Measurements from ENCODE around the gene SMPD1. TPM values are rescaled to one million over a fixed set of nuclear protein-coding genes. Genes with fewer than 3 reads are reported as not detected.

SMPD1 gene
- total RNA-seq, 4 donors from 2014 or later = 26.6 to 37.8 (median 33.5) TPM

GRCh38 chr11:6351782-6352382 is 38.4 kb upstream of the SMPD1 start:
- Histone ChIP-seq H3K9me3 (no peaks in the 10 kb centered on the region), H3K27ac (no peak overlapping the region), H3K4me3 (no peak overlapping the region), H3K4me1 (peaks cover 0 to 19% (median 8%) of the 10 kb centered on the region in 3 donors), H3K27me3 (no peaks in the 10 kb centered on the region), H3K36me3 (no peaks in the 10 kb centered on the region)
- ATAC-seq = no peak
- TF ChIP-seq POLR2A (IDR thresholded peaks at IDR 0.05) = no peak
- TF ChIP-seq CTCF (IDR thresholded peaks at IDR 0.05) = no peak
- TF ChIP-seq EP300 (IDR thresholded peaks at IDR 0.05) = no peak
- no peak for TF ChIP-seq POLR2AphosphoS5 (IDR thresholded peaks at IDR 0.05)
- WGBS, 2 donors (ENCODE audit: low coverage in 1 of 2) = 66 to 69% methylated on average over 5 of the region's 5 CpGs

DNA sequence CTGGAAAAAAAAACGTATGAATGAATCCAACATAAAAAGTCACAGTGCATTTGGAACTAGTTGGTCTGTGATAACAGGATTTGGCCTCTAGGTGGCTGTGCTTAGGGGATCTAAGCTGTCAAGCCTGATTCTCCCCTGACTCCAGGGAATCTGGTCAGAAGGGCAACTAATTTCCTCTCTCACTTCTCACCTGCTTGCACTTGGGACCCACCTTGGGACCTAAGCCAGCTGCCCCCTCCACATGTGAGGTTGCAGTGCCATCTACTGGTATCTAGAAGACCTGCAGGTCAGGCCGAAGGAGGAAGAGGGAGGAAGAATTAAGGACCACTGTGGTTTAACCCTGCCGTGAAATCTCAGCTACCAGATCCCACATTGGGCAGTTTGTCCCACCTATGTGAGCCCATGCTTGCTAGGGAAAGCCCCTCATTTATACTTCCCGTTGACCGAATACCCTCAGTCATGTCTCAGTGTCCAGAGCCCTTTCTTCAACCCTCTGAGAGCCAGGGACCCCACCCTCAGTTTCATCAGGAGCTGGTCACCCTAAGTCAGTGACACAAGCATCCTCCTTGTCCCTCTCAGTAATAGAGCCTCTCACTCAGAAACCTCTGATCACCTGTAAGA is 36.8 kb upstream of the SMPD1 start:
- no peak overlapping the region for H3K27ac ChIP-seq
- peak; percentile 47 for ATAC-seq
- H3K4me3 ChIP-seq = no peak overlapping the region
- no peaks in the 10 kb centered on the region for H3K27me3 ChIP-seq
- no peaks in the 10 kb centered on the region for H3K36me3 ChIP-seq
- peak; percentile 71 to 90 (median 82) for TF ChIP-seq CTCF (IDR thresholded peaks at IDR 0.05)
- peak; percentile 74 for TF ChIP-seq POLR2AphosphoS5 (IDR thresholded peaks at IDR 0.05)
- TF ChIP-seq EP300 (IDR thresholded peaks at IDR 0.05) = no peak
- no peak for TF ChIP-seq POLR2A (IDR thresholded peaks at IDR 0.05)
- H3K4me1 ChIP-seq = peaks cover 0 to 33% (median 8%) of the 10 kb centered on the region in 3 donors
- no peaks in the 10 kb centered on the region for H3K9me3 ChIP-seq
- 7 to 15% methylated on average over 5 of the region's 5 CpGs for WGBS, 2 donors (ENCODE audit: low coverage in 1 of 2)

DNA sequence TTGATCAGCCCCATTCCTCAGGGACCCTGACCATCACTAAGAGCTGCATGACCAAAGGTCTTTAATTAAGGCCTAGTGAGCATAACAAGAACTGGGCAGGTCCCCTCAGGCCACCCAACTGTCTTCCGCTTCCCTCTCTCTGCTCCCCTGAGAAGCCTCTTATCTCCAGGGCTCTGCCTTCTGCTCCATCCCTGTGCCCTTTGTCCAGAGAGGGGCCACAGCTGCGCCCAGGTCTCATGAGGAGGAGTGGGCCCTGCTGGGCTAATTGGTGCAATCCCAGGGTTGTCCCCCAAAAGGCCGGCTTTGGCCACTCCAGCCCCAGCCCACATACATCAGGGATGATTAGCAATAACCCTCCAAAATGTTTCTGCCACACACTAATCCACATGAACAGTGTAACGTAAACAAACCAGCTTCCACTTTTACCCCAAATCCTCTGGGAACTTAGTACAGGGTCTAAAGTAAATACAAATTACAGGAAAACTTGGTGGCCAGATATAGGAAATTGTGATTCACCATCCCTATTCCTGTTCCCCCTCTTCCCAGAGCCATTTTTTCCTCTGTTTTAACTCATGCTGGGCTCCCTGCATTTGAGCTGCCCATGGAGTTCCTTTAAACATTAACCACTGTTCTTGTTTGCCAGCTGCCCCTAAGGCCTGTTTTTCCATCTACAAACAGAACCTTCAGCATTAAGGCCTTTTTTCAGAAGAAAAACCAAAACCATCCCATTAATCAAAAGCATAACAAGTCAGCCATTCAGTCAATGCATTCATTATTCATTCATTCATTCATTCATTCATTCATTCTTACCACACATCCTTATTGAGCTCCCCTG is 35.4 kb upstream of the SMPD1 start:
- H3K9me3 ChIP-seq = no peaks in the 10 kb centered on the region
- no peak overlapping the region for H3K27ac ChIP-seq
- ATAC-seq = no peak
- peaks cover 0 to 33% (median 8%) of the 10 kb centered on the region in 3 donors for H3K4me1 ChIP-seq
- H3K36me3 ChIP-seq = no peaks in the 10 kb centered on the region
- no peak overlapping the region for H3K4me3 ChIP-seq
- WGBS, 2 donors (ENCODE audit: low coverage in 1 of 2) = 77 to 94% methylated on average over 2 of the region's 4 CpGs
- TF ChIP-seq POLR2A (IDR thresholded peaks at IDR 0.05) = no peak
- TF ChIP-seq POLR2AphosphoS5 (IDR thresholded peaks at IDR 0.05) = peak; percentile 55
- no peak for TF ChIP-seq CTCF (IDR thresholded peaks at IDR 0.05)
- H3K27me3 ChIP-seq = no peaks in the 10 kb centered on the region

DNA sequence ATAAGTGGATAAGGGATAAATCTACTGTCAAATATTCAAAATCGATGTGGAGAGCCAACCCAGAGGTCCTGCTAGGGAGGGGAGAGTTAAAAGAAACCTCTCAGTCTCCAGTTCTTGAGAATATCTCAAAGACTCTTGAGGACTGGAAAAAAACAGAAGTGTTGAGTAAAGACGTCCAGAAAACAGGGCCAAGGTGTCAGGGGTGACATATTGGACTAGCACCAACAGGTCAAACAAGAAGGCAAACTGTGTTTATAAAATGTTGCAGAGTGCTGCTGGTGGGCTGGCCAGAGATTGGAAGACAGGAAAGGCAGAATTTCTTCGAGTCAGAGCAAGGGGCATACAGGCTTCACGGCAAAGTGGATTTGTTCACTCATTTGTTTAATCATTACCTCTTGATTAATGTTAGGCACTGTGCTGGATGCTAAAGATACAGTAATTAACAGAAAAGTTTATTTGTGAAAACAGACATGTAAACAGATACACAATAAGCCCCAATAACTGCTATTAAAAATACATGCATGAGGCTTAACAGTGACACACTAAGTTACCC is 33.7 kb upstream of the SMPD1 start:
- Histone ChIP-seq H3K36me3 (no peaks in the 10 kb centered on the region), H3K9me3 (no peaks in the 10 kb centered on the region), H3K27me3 (no peaks in the 10 kb centered on the region), H3K4me1 (peaks cover 0 to 33% (median 8%) of the 10 kb centered on the region in 3 donors), H3K4me3 (no peak overlapping the region), H3K27ac (peak overlapping the region in 3 of 4 donors; percentile 6 to 66 (median 7))
- no peak for ATAC-seq
- WGBS, 2 donors (ENCODE audit: low coverage in 1 of 2) = 20 to 21% methylated on average over 4 of the region's 4 CpGs
- TF ChIP-seq POLR2AphosphoS5 (IDR thresholded peaks at IDR 0.05) (peak; percentile 61), EP300 (IDR thresholded peaks at IDR 0.05) (no peak), CTCF (IDR thresholded peaks at IDR 0.05) (no peak), POLR2A (IDR thresholded peaks at IDR 0.05) (no peak)

All from gastroesophageal sphincter (tissue), 4 donors.